Measurements from ENCODE around the gene CARMIL3. TPM values are rescaled to one million over a fixed set of nuclear protein-coding genes. Genes with fewer than 3 reads are reported as not detected.
"Not testable (repeated sequence)": the region's sequence is repeated elsewhere in the genome, so short reads cannot be mapped to it uniquely, and the experiment has no call there.

CARMIL3 gene
- total RNA-seq, 1 experiment from 2014 or later: not detected

GRCh38 chr14:24013654-24014514 is 37.9 kb upstream of the CARMIL3 start:
- Mint-ChIP-seq H3K27me3 (ENCODE audit: insufficient read depth, unreplicated experiment) (peaks cover 20% of the 10 kb centered on the region), H3K27ac (ENCODE audit: low read depth, unreplicated experiment) (no peak overlapping the region), H3K4me3 (ENCODE audit: unreplicated experiment) (no peak overlapping the region), H3K36me3 (ENCODE audit: insufficient read depth, unreplicated experiment) (no peaks in the 10 kb centered on the region), H3K9me3 (ENCODE audit: unreplicated experiment) (no peaks in the 10 kb centered on the region), H3K4me1 (ENCODE audit: insufficient read depth, unreplicated experiment) (no peaks in the 10 kb centered on the region)
- CTCF ChIA-PET: interaction anchor here (0.6 to 2.3 kb wide), 14 partner anchors 28 to 96 kb away, joined by 3 to 25 read pairs (median 4); partner anchors contain the start of genes CPNE6 and PCK2
- intact Hi-C loops (cut with micrococcal nuclease): loop anchor here (1.0 to 5.0 kb wide), 9 partner anchors 22 to 285 kb away; partner anchors contain the start of genes DHRS1, IRF9, NOP9 and PSME2
- BruUV-seq (replicated peaks): no TSS peak
- TF ChIP-seq CTCF (IDR thresholded peaks at IDR 0.05; ENCODE audit: unreplicated experiment): peak; percentile 80
- DNase-seq (ENCODE audit: unreplicated experiment): peak; percentile 83
- POLR2A ChIA-PET: interaction anchor here (0.7 to 1.1 kb wide), 5 partner anchors 79 to 638 kb away, joined by 3 to 5 read pairs (median 3); no protein-coding TSS in a partner anchor

- H3K36me3 Mint-ChIP-seq (ENCODE audit: insufficient read depth, unreplicated experiment); H3K4me3 Mint-ChIP-seq (ENCODE audit: unreplicated experiment); H3K9me3 Mint-ChIP-seq (ENCODE audit: unreplicated experiment); H3K27ac Mint-ChIP-seq (ENCODE audit: low read depth, unreplicated experiment); DNase-seq (ENCODE audit: unreplicated experiment); H3K4me1 Mint-ChIP-seq (ENCODE audit: insufficient read depth, unreplicated experiment); BruUV-seq (replicated peaks); POLR2A ChIA-PET: not testable (repeated sequence)
- CTCF ChIA-PET: interaction anchor here (0.7 to 2.3 kb wide), 5 partner anchors 22 to 318 kb away, joined by 3 to 25 read pairs (median 4); no protein-coding TSS in a partner anchor
- H3K27me3 Mint-ChIP-seq (ENCODE audit: insufficient read depth, unreplicated experiment): peaks cover 20% of the 10 kb centered on the region
- intact Hi-C loops (cut with micrococcal nuclease): loop anchor here (2.0 kb wide), 5 partner anchors 41 to 283 kb away; partner anchors contain the start of genes DHRS1, IRF9, NOP9 and PSME2
Observed at GRCh38 chr14:24015745-24016144, 36.1 kb upstream of the CARMIL3 start.

GRCh38 chr14:24018978-24019377 is 32.8 kb upstream of the CARMIL3 start:
- H3K9me3 Mint-ChIP-seq (ENCODE audit: unreplicated experiment); H3K4me3 Mint-ChIP-seq (ENCODE audit: unreplicated experiment); BruUV-seq (replicated peaks); H3K27ac Mint-ChIP-seq (ENCODE audit: low read depth, unreplicated experiment); CTCF ChIA-PET; DNase-seq (ENCODE audit: unreplicated experiment); intact Hi-C loops (cut with micrococcal nuclease); H3K4me1 Mint-ChIP-seq (ENCODE audit: insufficient read depth, unreplicated experiment); H3K36me3 Mint-ChIP-seq (ENCODE audit: insufficient read depth, unreplicated experiment): not testable (repeated sequence)
- H3K27me3 Mint-ChIP-seq (ENCODE audit: insufficient read depth, unreplicated experiment): peaks cover 22% of the 10 kb centered on the region
- POLR2A ChIA-PET: interaction anchor here (0.6 kb wide), 1 partner anchor 29 kb away, joined by 3 read pairs; no protein-coding TSS in a partner anchor

- H3K9me3 Mint-ChIP-seq (ENCODE audit: unreplicated experiment); H3K36me3 Mint-ChIP-seq (ENCODE audit: insufficient read depth, unreplicated experiment); H3K27ac Mint-ChIP-seq (ENCODE audit: low read depth, unreplicated experiment); H3K4me3 Mint-ChIP-seq (ENCODE audit: unreplicated experiment); DNase-seq (ENCODE audit: unreplicated experiment); intact Hi-C loops (cut with micrococcal nuclease); H3K4me1 Mint-ChIP-seq (ENCODE audit: insufficient read depth, unreplicated experiment); BruUV-seq (replicated peaks): not testable (repeated sequence)
- POLR2A ChIA-PET: interaction anchor here (0.6 kb wide), 1 partner anchor 1324 kb away, joined by 4 read pairs; no protein-coding TSS in a partner anchor
- CTCF ChIA-PET: interaction anchor here (0.7 kb wide), 2 partner anchors 36 to 543 kb away, joined by 3 read pairs; no protein-coding TSS in a partner anchor
- H3K27me3 Mint-ChIP-seq (ENCODE audit: insufficient read depth, unreplicated experiment): peaks cover 31% of the 10 kb centered on the region
Observed at GRCh38 chr14:24019944-24020343, 31.9 kb upstream of the CARMIL3 start.

GRCh38 chr14:24020520-24020919 is 31.3 kb upstream of the CARMIL3 start:
- CTCF ChIA-PET: interaction anchor here (0.7 kb wide), 2 partner anchors 35 to 543 kb away, joined by 3 read pairs; no protein-coding TSS in a partner anchor
- H3K9me3 Mint-ChIP-seq (ENCODE audit: unreplicated experiment); H3K4me1 Mint-ChIP-seq (ENCODE audit: insufficient read depth, unreplicated experiment); intact Hi-C loops (cut with micrococcal nuclease); H3K4me3 Mint-ChIP-seq (ENCODE audit: unreplicated experiment); H3K36me3 Mint-ChIP-seq (ENCODE audit: insufficient read depth, unreplicated experiment); H3K27ac Mint-ChIP-seq (ENCODE audit: low read depth, unreplicated experiment); BruUV-seq (replicated peaks); DNase-seq (ENCODE audit: unreplicated experiment): not testable (repeated sequence)
- POLR2A ChIA-PET: interaction anchor here (0.6 kb wide), 1 partner anchor 1325 kb away, joined by 4 read pairs; no protein-coding TSS in a partner anchor
- peaks cover 31% of the 10 kb centered on the region for H3K27me3 Mint-ChIP-seq (ENCODE audit: insufficient read depth, unreplicated experiment)

GRCh38 chr14:24024939-24025418 is 26.8 kb upstream of the CARMIL3 start:
- BruUV-seq (replicated peaks); H3K36me3 Mint-ChIP-seq (ENCODE audit: insufficient read depth, unreplicated experiment); H3K4me3 Mint-ChIP-seq (ENCODE audit: unreplicated experiment); DNase-seq (ENCODE audit: unreplicated experiment); intact Hi-C loops (cut with micrococcal nuclease); H3K4me1 Mint-ChIP-seq (ENCODE audit: insufficient read depth, unreplicated experiment); POLR2A ChIA-PET; CTCF ChIA-PET; H3K9me3 Mint-ChIP-seq (ENCODE audit: unreplicated experiment); H3K27ac Mint-ChIP-seq (ENCODE audit: low read depth, unreplicated experiment): not testable (repeated sequence)
- peaks cover 37% of the 10 kb centered on the region for H3K27me3 Mint-ChIP-seq (ENCODE audit: insufficient read depth, unreplicated experiment)

GRCh38 chr14:24029687-24030086 is 22.1 kb upstream of the CARMIL3 start:
- DNase-seq (ENCODE audit: unreplicated experiment); H3K4me3 Mint-ChIP-seq (ENCODE audit: unreplicated experiment); POLR2A ChIA-PET; CTCF ChIA-PET; BruUV-seq (replicated peaks); H3K36me3 Mint-ChIP-seq (ENCODE audit: insufficient read depth, unreplicated experiment); H3K27ac Mint-ChIP-seq (ENCODE audit: low read depth, unreplicated experiment); H3K9me3 Mint-ChIP-seq (ENCODE audit: unreplicated experiment); H3K4me1 Mint-ChIP-seq (ENCODE audit: insufficient read depth, unreplicated experiment); intact Hi-C loops (cut with micrococcal nuclease): not testable (repeated sequence)
- H3K27me3 Mint-ChIP-seq (ENCODE audit: insufficient read depth, unreplicated experiment): peaks cover 27% of the 10 kb centered on the region

GRCh38 chr14:24031331-24031730 is 20.5 kb upstream of the CARMIL3 start:
- Mint-ChIP-seq H3K27me3 (ENCODE audit: insufficient read depth, unreplicated experiment) (peaks cover 21% of the 10 kb centered on the region), H3K4me1 (ENCODE audit: insufficient read depth, unreplicated experiment) (peaks cover 11% of the 10 kb centered on the region)
- H3K4me3 Mint-ChIP-seq (ENCODE audit: unreplicated experiment); DNase-seq (ENCODE audit: unreplicated experiment); BruUV-seq (replicated peaks); H3K36me3 Mint-ChIP-seq (ENCODE audit: insufficient read depth, unreplicated experiment); intact Hi-C loops (cut with micrococcal nuclease); H3K9me3 Mint-ChIP-seq (ENCODE audit: unreplicated experiment); CTCF ChIA-PET; H3K27ac Mint-ChIP-seq (ENCODE audit: low read depth, unreplicated experiment): not testable (repeated sequence)
- POLR2A ChIA-PET: interaction anchor here (0.9 kb wide), 1 partner anchor 50 kb away, joined by 3 read pairs; no protein-coding TSS in a partner anchor
